ENCODE measurements around the gene SPTSSB.

SPTSSB gene

GRCh38 chr3:161371441-161372320, at the start of gene SPTSSB:
TSS of gene SPTSSB (minus strand) at chr3:161371517. CDS start at chr3:161346323, 25,194 bp downstream.
- H3K36me3 Mint-ChIP-seq, result no peaks in the 10 kb centered on the region
- H3K4me3 Mint-ChIP-seq, result peak within 1 kb of the TSS; percentile 88
- no peak within 1 kb of the TSS for H3K27ac Mint-ChIP-seq
- peaks cover 16% of the 10 kb centered on the region for H3K4me1 Mint-ChIP-seq
- peaks cover 9% of the 10 kb centered on the region for H3K27me3 Mint-ChIP-seq
- no peaks in the 10 kb centered on the region for H3K9me3 Mint-ChIP-seq

GRCh38 chr3:161420746-161421145, 49.4 kb upstream of the SPTSSB start:
- no peak overlapping the region for H3K4me3 Mint-ChIP-seq
- no peak overlapping the region for H3K27ac Mint-ChIP-seq
- H3K27me3 Mint-ChIP-seq, result no peaks in the 10 kb centered on the region
- H3K36me3 Mint-ChIP-seq, result peaks cover 2% of the 10 kb centered on the region
- H3K4me1 Mint-ChIP-seq, result no peaks in the 10 kb centered on the region
- H3K9me3 Mint-ChIP-seq, result peaks cover 6% of the 10 kb centered on the region

- H3K9me3 Mint-ChIP-seq, result peaks cover 6% of the 10 kb centered on the region
- peaks cover 2% of the 10 kb centered on the region for H3K36me3 Mint-ChIP-seq
- H3K4me3 Mint-ChIP-seq, result no peak overlapping the region
- H3K27ac Mint-ChIP-seq, result no peak overlapping the region
- H3K27me3 Mint-ChIP-seq, result no peaks in the 10 kb centered on the region
- no peaks in the 10 kb centered on the region for H3K4me1 Mint-ChIP-seq
Measured at GRCh38 chr3:161419555-161420333, 48.4 kb upstream of the SPTSSB start.

GRCh38 chr3:161415506-161416231, 44.4 kb upstream of the SPTSSB start:
- H3K36me3 Mint-ChIP-seq, result peaks cover 2% of the 10 kb centered on the region
- no peak overlapping the region for H3K4me3 Mint-ChIP-seq
- H3K4me1 Mint-ChIP-seq, result no peaks in the 10 kb centered on the region
- H3K9me3 Mint-ChIP-seq, result peaks cover 6% of the 10 kb centered on the region
- H3K27me3 Mint-ChIP-seq, result peaks cover 1% of the 10 kb centered on the region
- no peak overlapping the region for H3K27ac Mint-ChIP-seq

GRCh38 chr3:161414907-161415306, 43.6 kb upstream of the SPTSSB start:
- H3K4me1 Mint-ChIP-seq, result no peaks in the 10 kb centered on the region
- H3K36me3 Mint-ChIP-seq, result peaks cover 2% of the 10 kb centered on the region
- no peak overlapping the region for H3K4me3 Mint-ChIP-seq
- H3K27me3 Mint-ChIP-seq, result peaks cover 1% of the 10 kb centered on the region
- H3K9me3 Mint-ChIP-seq, result peaks cover 6% of the 10 kb centered on the region
- no peak overlapping the region for H3K27ac Mint-ChIP-seq

- Mint-ChIP-seq H3K27ac (no peak overlapping the region), H3K4me3 (no peak overlapping the region), H3K9me3 (peaks cover 6% of the 10 kb centered on the region), H3K36me3 (peaks cover 2% of the 10 kb centered on the region), H3K27me3 (peaks cover 1% of the 10 kb centered on the region), H3K4me1 (peaks cover 4% of the 10 kb centered on the region)
Measured at GRCh38 chr3:161413855-161414210, 42.5 kb upstream of the SPTSSB start.

- peaks cover 2% of the 10 kb centered on the region for H3K36me3 Mint-ChIP-seq
- peaks cover 1% of the 10 kb centered on the region for H3K27me3 Mint-ChIP-seq
- peaks cover 5% of the 10 kb centered on the region for H3K4me1 Mint-ChIP-seq
- H3K27ac Mint-ChIP-seq, result no peak overlapping the region
- peaks cover 6% of the 10 kb centered on the region for H3K9me3 Mint-ChIP-seq
- H3K4me3 Mint-ChIP-seq, result no peak overlapping the region
Measured at GRCh38 chr3:161413127-161413854, 42.0 kb upstream of the SPTSSB start.

GRCh38 chr3:161412123-161412522, 40.8 kb upstream of the SPTSSB start:
- peaks cover 2% of the 10 kb centered on the region for H3K36me3 Mint-ChIP-seq
- peaks cover 6% of the 10 kb centered on the region for H3K9me3 Mint-ChIP-seq
- peaks cover 12% of the 10 kb centered on the region for H3K4me1 Mint-ChIP-seq
- H3K4me3 Mint-ChIP-seq, result no peak overlapping the region
- H3K27ac Mint-ChIP-seq, result no peak overlapping the region
- peaks cover 1% of the 10 kb centered on the region for H3K27me3 Mint-ChIP-seq

- H3K9me3 Mint-ChIP-seq, result no peaks in the 10 kb centered on the region
- no peak overlapping the region for H3K4me3 Mint-ChIP-seq
- no peaks in the 10 kb centered on the region for H3K36me3 Mint-ChIP-seq
- H3K4me1 Mint-ChIP-seq, result peaks cover 33% of the 10 kb centered on the region
- peaks cover 1% of the 10 kb centered on the region for H3K27me3 Mint-ChIP-seq
- H3K27ac Mint-ChIP-seq, result no peak overlapping the region
Measured at GRCh38 chr3:161409858-161410257, 38.5 kb upstream of the SPTSSB start.

- Mint-ChIP-seq H3K27ac (peak overlapping the region; percentile 51), H3K27me3 (peaks cover 1% of the 10 kb centered on the region)
Measured at GRCh38 chr3:161409069-161409468, 37.8 kb upstream of the SPTSSB start.

GRCh38 chr3:161406594-161407555, 35.6 kb upstream of the SPTSSB start:
- peaks cover 1% of the 10 kb centered on the region for H3K27me3 Mint-ChIP-seq
- no peak overlapping the region for H3K27ac Mint-ChIP-seq
- H3K36me3 Mint-ChIP-seq, result peaks cover 2% of the 10 kb centered on the region
- peaks cover 33% of the 10 kb centered on the region for H3K4me1 Mint-ChIP-seq
- H3K4me3 Mint-ChIP-seq, result no peak overlapping the region
- H3K9me3 Mint-ChIP-seq, result no peaks in the 10 kb centered on the region

More at GRCh38 chr3:161409069-161409468, 37.8 kb upstream of the SPTSSB start:
- H3K9me3 Mint-ChIP-seq, result no peaks in the 10 kb centered on the region
- no peak overlapping the region for H3K4me3 Mint-ChIP-seq
- H3K36me3 Mint-ChIP-seq, result peaks cover 2% of the 10 kb centered on the region
- H3K4me1 Mint-ChIP-seq, result peaks cover 33% of the 10 kb centered on the region

GRCh38 chr3:161405836-161406235, 34.5 kb upstream of the SPTSSB start:
- Mint-ChIP-seq H3K27ac (no peak overlapping the region), H3K4me1 (peaks cover 39% of the 10 kb centered on the region), H3K4me3 (no peak overlapping the region), H3K36me3 (peaks cover 2% of the 10 kb centered on the region), H3K9me3 (no peaks in the 10 kb centered on the region), H3K27me3 (no peaks in the 10 kb centered on the region)

GRCh38 chr3:161405087-161405486, 33.8 kb upstream of the SPTSSB start:
- Mint-ChIP-seq H3K4me1 (peaks cover 40% of the 10 kb centered on the region), H3K27me3 (no peaks in the 10 kb centered on the region), H3K36me3 (peaks cover 2% of the 10 kb centered on the region), H3K9me3 (no peaks in the 10 kb centered on the region), H3K4me3 (no peak overlapping the region), H3K27ac (no peak overlapping the region)

GRCh38 chr3:161403251-161403650, 31.9 kb upstream of the SPTSSB start:
- H3K27ac Mint-ChIP-seq, result no peak overlapping the region
- H3K9me3 Mint-ChIP-seq, result no peaks in the 10 kb centered on the region
- no peak overlapping the region for H3K4me3 Mint-ChIP-seq
- peaks cover 2% of the 10 kb centered on the region for H3K36me3 Mint-ChIP-seq
- no peaks in the 10 kb centered on the region for H3K27me3 Mint-ChIP-seq
- peaks cover 41% of the 10 kb centered on the region for H3K4me1 Mint-ChIP-seq

All from activated naive CD4-positive, alpha-beta T cell treated with anti-CD3 and anti-CD28 coated beads, Interleukin-2, amount 50 U/mL, for 24 hours (primary cell).